Liver (tissue), 9 donors: ENCODE results near the gene ADCY2. TPM values are rescaled to one million over a fixed set of nuclear protein-coding genes. Genes with fewer than 3 reads are reported as not detected.

Experiments
- DNase-seq: peaks from one replicate; pipeline ENCODE4 v3.0.0-alpha.2; 2017; ENCODE audit warnings: low spot score
- H3K27ac ChIP-seq, 2 donors: one replicate each; pipeline ENCODE4 v1.7.0; 2013; ENCODE audit warnings: inconsistent platforms in 2 of 2, low read length in 2 of 2, control low read depth in 1 of 2, low read depth in 1 of 2, mild to moderate bottlenecking in 1 of 2
- H3K27me3 ChIP-seq, 4 donors: one replicate each; pipeline versions ENCODE4 v1.6.1 to v1.7.0; 2013; ENCODE audit warnings: low read length in 3 of 4, inconsistent platforms in 1 of 4, mild to moderate bottlenecking in 1 of 4, moderate library complexity in 1 of 4; ENCODE audit not compliant: control insufficient read depth in 4 of 4, insufficient read depth in 4 of 4
- H3K36me3 ChIP-seq, 4 donors: one replicate each; pipeline versions ENCODE4 v1.6.1 to v1.7.0; 2013; ENCODE audit warnings: low read length in 3 of 4, mild to moderate bottlenecking in 3 of 4, low read depth in 1 of 4, moderate library complexity in 1 of 4; ENCODE audit not compliant: control insufficient read depth in 4 of 4, insufficient read depth in 3 of 4
- H3K4me1 ChIP-seq, 4 donors: one replicate each; pipeline versions ENCODE4 v1.6.1 to v1.7.0; 2013; ENCODE audit warnings: low read length in 3 of 4, mild to moderate bottlenecking in 3 of 4, moderate library complexity in 1 of 4; ENCODE audit not compliant: control insufficient read depth in 4 of 4, insufficient read depth in 4 of 4
- H3K4me3 ChIP-seq, 3 donors: one replicate each; pipeline versions ENCODE4 v1.6.1 to v1.7.0; 2013; ENCODE audit warnings: low read length in 3 of 3, control low read depth in 1 of 3, low read depth in 1 of 3, mild to moderate bottlenecking in 1 of 3
- H3K9ac ChIP-seq, 2 donors: one replicate each; pipeline ENCODE4 v1.7.0; 2013; ENCODE audit warnings: low read length in 2 of 2, mild to moderate bottlenecking in 2 of 2, moderate library complexity in 2 of 2, control low read depth in 1 of 2, low read depth in 1 of 2
- H3K9me3 ChIP-seq, 4 donors: one replicate each; pipeline versions ENCODE4 v1.6.1 to v1.7.0; 2013; ENCODE audit warnings: low read length in 3 of 4; ENCODE audit not compliant: control insufficient read depth in 4 of 4
- CTCF ChIP-seq: fragments of 150-350 bp; IDR thresholded peaks from 2 replicates; pipeline ENCODE4 v1.5.1; 2017; ENCODE audit warnings: improper control_type of control experiment, low read depth, low read length; ENCODE audit not compliant: missing input control
- FOXA2 ChIP-seq: IDR thresholded peaks from 2 replicates; pipeline ENCODE4 v1.6.1; 2016; ENCODE audit warnings: antibody characterized with exemption
- GABPA ChIP-seq, 2 donors: IDR thresholded peaks in 1 of 2; conservative IDR thresholded peaks in 1 of 2; 2 replicates each; pipeline ENCODE4 v1.6.1; 2016; ENCODE audit warnings: antibody characterized with exemption in 2 of 2, mild to moderate bottlenecking in 1 of 2, moderate library complexity in 1 of 2
- JUND ChIP-seq, 2 donors: IDR thresholded peaks; 2 replicates each; pipeline ENCODE4 v1.6.1; 2016; ENCODE audit warnings: antibody characterized with exemption in 2 of 2
- MAX ChIP-seq: IDR thresholded peaks from 2 replicates; pipeline ENCODE4 v1.6.1; 2016; ENCODE audit warnings: antibody characterized with exemption
- NR2F2 ChIP-seq: IDR thresholded peaks from 2 replicates; pipeline ENCODE4 v1.6.1; 2016; ENCODE audit warnings: antibody characterized with exemption
- RAD21 ChIP-seq, 2 donors: IDR thresholded peaks; 2 replicates each; pipeline ENCODE4 v1.6.1; 2016; ENCODE audit warnings: antibody characterized with exemption in 2 of 2, mild to moderate bottlenecking in 2 of 2
- REST ChIP-seq: IDR thresholded peaks from 2 replicates; pipeline ENCODE4 v1.6.1; 2016; ENCODE audit warnings: antibody characterized with exemption, mild to moderate bottlenecking
- RXRA ChIP-seq, 2 donors: IDR thresholded peaks; 2 replicates each; pipeline ENCODE4 v1.6.1; 2017 to 2018; ENCODE audit warnings: antibody characterized with exemption in 2 of 2, mild to moderate bottlenecking in 1 of 2
- SP1 ChIP-seq: IDR thresholded peaks from 2 replicates; pipeline ENCODE4 v1.6.1; 2018; ENCODE audit warnings: antibody characterized with exemption, mild to moderate bottlenecking
- TAF1 ChIP-seq: conservative IDR thresholded peaks from 2 replicates; pipeline ENCODE4 v1.6.1; 2016; ENCODE audit warnings: antibody characterized with exemption, mild to moderate bottlenecking
- YY1 ChIP-seq: IDR thresholded peaks from 2 replicates; pipeline ENCODE4 v1.6.1; 2016; ENCODE audit warnings: antibody characterized with exemption, mild to moderate bottlenecking
- WGBS: extraction: QIAGEN DNeasy Blood & Tissue Kit; methylation state at CpG from one replicate; pipeline ENCODE4 v1.1.7; 2013; 5-methylcytosine and 5-hydroxymethylcytosine counted together
- polyA plus RNA-seq, 2 donors: library from polyadenylated mRNA; stranded (reverse) in 1 of 2; unstranded in 1 of 2; fragments of 200-250 nt in 1 of 2; fragments of >200 nt in 1 of 2; fragmentation: Nextera tagmentation in 1 of 2; extraction: Ambion mirVana in 1 of 2; gene quantifications; one replicate each; pipeline versions ENCODE4 v1.2.1 to v1.2.3, GENCODE V29; 2013 to 2015
- total RNA-seq, 2 donors: library from RNA; depleted of rRNA; stranded (reverse); fragments of >200 nt; gene quantifications; one replicate each; pipeline ENCODE4 v1.2.3, GENCODE V29; 2014
- TF ChIP-seq, protein P1 (sequence below): IDR thresholded peaks from 2 replicates; pipeline ENCODE4 v1.6.1; 2016; ENCODE audit warnings: antibody characterized with exemption
- donor health status: healthy.
- donor health status: healthy.
- donor health status: healthy.
- donor health status: healthy.
- donor health status: healthy.

The ADCY2 gene
- total and polyA plus RNA-seq, 4 donors = not detected

DNA sequence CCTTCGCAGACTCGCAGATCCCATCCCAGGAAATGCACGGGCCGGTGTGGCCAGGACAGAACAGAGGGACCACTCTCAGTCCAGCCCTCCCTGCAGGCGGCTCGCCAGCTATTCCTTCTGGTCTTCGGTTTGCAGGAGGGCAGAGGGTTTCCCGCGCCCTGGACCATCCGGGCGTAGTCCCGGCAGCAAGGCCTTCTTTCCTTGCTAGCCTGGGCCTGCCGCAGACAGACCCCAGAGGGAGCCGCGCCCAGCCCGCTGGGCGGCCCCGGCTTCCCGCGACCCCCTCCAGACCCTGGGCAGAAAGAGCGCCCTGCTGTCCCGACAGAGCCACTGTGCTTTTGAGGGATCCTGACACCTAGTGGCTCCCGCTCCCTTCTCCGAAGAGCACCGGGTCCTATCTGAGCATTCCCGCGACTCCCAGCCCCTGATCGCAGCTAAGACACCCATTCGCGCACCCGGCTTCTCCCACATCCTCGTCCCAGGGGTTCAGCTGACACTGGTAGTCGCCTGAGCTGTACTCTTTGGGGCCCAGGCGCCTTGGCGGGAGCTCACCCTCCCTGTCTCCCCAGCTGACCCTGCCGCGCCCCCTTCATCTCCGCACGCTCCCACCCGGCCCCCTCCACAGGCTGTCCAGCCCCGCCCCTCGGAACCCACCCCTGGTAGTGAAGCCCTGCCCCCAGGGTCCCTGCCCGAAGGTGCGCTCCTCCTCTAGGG lies 453.9 kb downstream of the ADCY2 start:
- no peak for TF ChIP-seq REST
- H3K9ac ChIP-seq = no peak overlapping the region
- H3K27me3 ChIP-seq = no peaks in the 10 kb centered on the region
- H3K36me3 ChIP-seq = no peaks in the 10 kb centered on the region
- H3K27ac ChIP-seq = no peak overlapping the region
- no peak for DNase-seq
- peak overlapping the region in 1 of 3 donors; percentile 67 for H3K4me3 ChIP-seq
- no peaks in the 10 kb centered on the region for H3K9me3 ChIP-seq
- WGBS = 30% methylated on average over 44 of the region's 44 CpGs
- peaks cover 4 to 21% (median 16%) of the 10 kb centered on the region in 4 donors for H3K4me1 ChIP-seq

DNA sequence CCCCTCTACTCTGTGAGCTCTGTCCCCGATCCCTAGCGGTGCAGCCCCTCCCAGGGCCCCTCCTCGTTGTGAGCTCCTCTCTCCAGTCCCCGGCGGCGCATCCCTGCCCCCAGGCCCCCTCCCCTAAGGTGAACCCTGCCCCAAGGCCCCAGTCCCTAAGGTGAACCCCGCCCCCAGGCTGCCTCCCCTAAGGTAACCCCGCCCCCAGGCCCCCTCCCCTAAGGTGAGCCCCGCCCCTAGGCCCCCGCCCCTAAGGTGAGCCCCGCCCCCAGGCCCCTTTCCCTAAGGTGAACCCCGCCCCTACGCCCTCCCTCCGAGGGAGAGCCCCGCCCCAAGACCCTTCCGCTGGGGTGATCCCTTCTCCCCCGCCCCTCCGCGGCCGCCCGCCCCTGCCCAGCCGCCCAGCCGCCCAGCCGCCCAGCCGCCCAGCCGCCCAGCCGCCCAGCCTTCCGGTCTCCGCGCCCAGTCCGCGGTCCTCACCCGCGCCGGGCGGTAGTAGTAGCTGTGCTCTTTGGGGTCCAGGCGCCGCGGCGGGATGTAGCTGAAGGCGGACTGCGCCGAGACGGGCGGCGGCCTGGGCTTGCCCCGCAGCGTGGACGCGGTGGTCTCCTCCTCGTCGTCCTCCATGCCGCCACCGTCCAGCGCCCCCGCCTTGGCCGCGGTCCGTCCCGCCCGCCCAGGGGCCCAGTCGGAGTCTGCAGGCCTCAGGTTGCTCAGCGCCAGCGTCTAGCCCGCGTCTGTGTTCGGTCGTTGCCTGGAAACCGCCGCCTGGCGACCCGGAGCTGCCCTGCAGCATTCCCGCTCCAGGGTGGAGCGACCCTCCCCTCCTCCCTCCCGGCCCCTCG lies 454.7 kb downstream of the ADCY2 start, which contains the start of gene CFAP90:
Gene CFAP90 (minus strand): TSS at position 739 of the 845 bp plus-strand sequence. CDS start 112 bp downstream, at position 627.
- H3K9ac ChIP-seq = no peak within 1 kb of the TSS
- H3K27ac ChIP-seq = peak within 1 kb of the TSS; percentile 62 to 69
- peaks cover 4 to 21% (median 16%) of the 10 kb centered on the region in 4 donors for H3K4me1 ChIP-seq
- no peaks in the 10 kb centered on the region for H3K36me3 ChIP-seq
- H3K27me3 ChIP-seq = no peaks in the 10 kb centered on the region
- 3% methylated on average over 75 of the region's 76 CpGs for WGBS
- no peak for TF ChIP-seq FOXA2
- TF ChIP-seq CTCF = peak; percentile 39
- TF ChIP-seq RAD21 (IDR thresholded peaks at IDR 0.05) = no peak
- no peak for TF ChIP-seq NR2F2
- TF ChIP-seq TAF1 = no peak
- no peak for TF ChIP-seq SP1
- H3K4me3 ChIP-seq = peak within 1 kb of the TSS; percentile 26 to 67 (median 35)
- DNase-seq = peak; percentile 67
- H3K9me3 ChIP-seq = no peaks in the 10 kb centered on the region

- no peaks in the 10 kb centered on the region for H3K9me3 ChIP-seq
- H3K9ac ChIP-seq = no peak overlapping the region
- H3K27me3 ChIP-seq = no peaks in the 10 kb centered on the region
- DNase-seq = no peak
- no peaks in the 10 kb centered on the region for H3K36me3 ChIP-seq
- peak overlapping the region; percentile 26 to 67 (median 35) for H3K4me3 ChIP-seq
- peak overlapping the region; percentile 5 to 10 for H3K27ac ChIP-seq
- WGBS = 31% methylated on average over 16 of the region's 16 CpGs
- no peak for TF ChIP-seq SP1
- TF ChIP-seq, protein P1, sequence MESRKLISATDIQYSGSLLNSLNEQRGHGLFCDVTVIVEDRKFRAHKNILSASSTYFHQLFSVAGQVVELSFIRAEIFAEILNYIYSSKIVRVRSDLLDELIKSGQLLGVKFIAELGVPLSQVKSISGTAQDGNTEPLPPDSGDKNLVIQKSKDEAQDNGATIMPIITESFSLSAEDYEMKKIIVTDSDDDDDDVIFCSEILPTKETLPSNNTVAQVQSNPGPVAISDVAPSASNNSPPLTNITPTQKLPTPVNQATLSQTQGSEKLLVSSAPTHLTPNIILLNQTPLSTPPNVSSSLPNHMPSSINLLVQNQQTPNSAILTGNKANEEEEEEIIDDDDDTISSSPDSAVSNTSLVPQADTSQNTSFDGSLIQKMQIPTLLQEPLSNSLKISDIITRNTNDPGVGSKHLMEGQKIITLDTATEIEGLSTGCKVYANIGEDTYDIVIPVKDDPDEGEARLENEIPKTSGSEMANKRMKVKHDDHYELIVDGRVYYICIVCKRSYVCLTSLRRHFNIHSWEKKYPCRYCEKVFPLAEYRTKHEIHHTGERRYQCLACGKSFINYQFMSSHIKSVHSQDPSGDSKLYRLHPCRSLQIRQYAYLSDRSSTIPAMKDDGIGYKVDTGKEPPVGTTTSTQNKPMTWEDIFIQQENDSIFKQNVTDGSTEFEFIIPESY = no peak
- no peak for TF ChIP-seq YY1
- TF ChIP-seq TAF1 = no peak
- no peak for TF ChIP-seq GABPA (IDR thresholded peaks at IDR 0.05 in 1 of 2, conservative IDR thresholded peaks at IDR 0.05 in 1 of 2)
- no peak for TF ChIP-seq NR2F2
- no peak for TF ChIP-seq RXRA (IDR thresholded peaks at IDR 0.05)
- no peak for TF ChIP-seq MAX
- no peak for TF ChIP-seq JUND (IDR thresholded peaks at IDR 0.05)
- H3K4me1 ChIP-seq = peaks cover 4 to 21% (median 16%) of the 10 kb centered on the region in 4 donors
Observed at GRCh38 chr5:7851240-7851592, 455.3 kb downstream of the ADCY2 start.
